A549 (cell line): Measurements from ENCODE around the gene PM20D2.

Experiments
- CTCF ChIP-seq: fragments of >200 bp; sonication (Bioruptor Twin); formaldehyde crosslinking; IDR thresholded peaks from 3 replicates; pipeline ENCODE4 v1.5.1; 2016
- ELK1 ChIP-seq: fragments of 150-350 bp; IDR thresholded peaks from 2 replicates; pipeline ENCODE4 v1.6.1; 2014; ENCODE audit warnings: low read depth, mild to moderate bottlenecking, low read length
- EP300 ChIP-seq, 2 experiments: fragments of >200 bp; sonication (Bioruptor Twin); formaldehyde crosslinking; IDR thresholded peaks; 2 replicates in 1 of 2; 3 replicates in 1 of 2; pipeline ENCODE4 v1.6.1; 2016 to 2017
- JUNB ChIP-seq: fragments of >200 bp; sonication (Bioruptor Twin); formaldehyde crosslinking; IDR thresholded peaks from 2 replicates; pipeline ENCODE4 v1.6.1; 2016
- KDM5A ChIP-seq: fragments of 200-600 bp; sonication (generic); IDR thresholded peaks from 2 replicates; pipeline ENCODE4 v1.6.1; 2016; ENCODE audit warnings: antibody characterized with exemption, mild to moderate bottlenecking
- MAX ChIP-seq: IDR thresholded peaks from 2 replicates; pipeline ENCODE4 v1.6.1; 2012
- POLR2AphosphoS2 ChIP-seq: conservative IDR thresholded peaks from 2 replicates; pipeline ENCODE4 v1.6.1; 2012; ENCODE audit warnings: low read length, improper control_type of control experiment, inconsistent platforms
- RAD21 ChIP-seq, 2 experiments: fragments of >200 bp in 1 of 2; sonication (Bioruptor Twin) in 1 of 2; formaldehyde crosslinking in 1 of 2; IDR thresholded peaks in 1 of 2; conservative IDR thresholded peaks in 1 of 2; 2 replicates in 1 of 2; 3 replicates in 1 of 2; pipeline ENCODE4 v1.6.1; 2012 to 2018; ENCODE audit warnings: inconsistent platforms in 1 of 2
- REST ChIP-seq: fragments of 200-600 bp; sonication (generic); IDR thresholded peaks from 2 replicates; pipeline ENCODE4 v1.6.1; 2016; ENCODE audit warnings: antibody characterized with exemption, mild to moderate bottlenecking, moderate library complexity

- TF ChIP-seq KDM5A (no peak), RAD21 (conservative IDR thresholded peaks at IDR 0.05 in 1 of 2, IDR thresholded peaks at IDR 0.05 in 1 of 2) (no peak), EP300 (IDR thresholded peaks at IDR 0.05) (no peak), REST (no peak), CTCF (no peak), JUNB (no peak), POLR2AphosphoS2 (no peak), MAX (no peak), ELK1 (no peak)
Measured at GRCh38 chr6:89194559-89194958, 48.7 kb downstream of the PM20D2 start.
